Measurements from ENCODE around the gene PDE6G.

PDE6G gene

DNA sequence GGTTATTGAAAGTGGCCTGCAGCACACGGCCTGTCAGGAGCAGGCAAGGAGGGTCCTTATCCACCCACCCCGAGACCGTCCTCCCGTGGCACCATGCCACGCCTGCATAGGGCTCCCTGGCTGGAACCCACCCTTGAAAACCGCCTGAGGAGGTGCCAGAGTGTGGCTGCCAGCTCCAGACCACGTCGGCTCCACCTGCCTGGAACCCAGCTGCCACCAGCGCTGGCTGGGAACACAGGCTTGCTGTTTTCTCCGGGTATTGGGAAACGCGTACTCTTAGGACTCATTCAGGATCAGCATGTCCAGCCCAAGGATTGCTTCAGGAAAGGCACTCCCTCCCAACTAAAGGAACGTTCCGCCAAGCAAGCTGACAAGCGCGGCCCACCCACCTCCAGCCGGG lies 20.6 kb upstream of the PDE6G start:
- no peak for TF ChIP-seq ZBTB7A (IDR thresholded peaks at IDR 0.05; ENCODE audit: low read depth)
- TF ChIP-seq TCF12 (IDR thresholded peaks at IDR 0.05; ENCODE audit: low read depth): no peak
- TF ChIP-seq EP300 (IDR thresholded peaks at IDR 0.05; ENCODE audit: borderline replicate concordance): no peak
- TF ChIP-seq YY1 (IDR thresholded peaks at IDR 0.05; ENCODE audit: low read depth): no peak
- TF ChIP-seq REST (IDR thresholded peaks at IDR 0.05; ENCODE audit: low read depth): no peak
- TF ChIP-seq RAD21 (IDR thresholded peaks at IDR 0.05; ENCODE audit: low read depth): no peak
- no peak for TF ChIP-seq NFIC (IDR thresholded peaks at IDR 0.05)
- TF ChIP-seq MAX (IDR thresholded peaks at IDR 0.05): no peak
- no peak for TF ChIP-seq CEBPB (IDR thresholded peaks at IDR 0.05)
- TF ChIP-seq USF1 (IDR thresholded peaks at IDR 0.05): no peak
- no peak for TF ChIP-seq TEAD4 (IDR thresholded peaks at IDR 0.05)
- TF ChIP-seq EGR1 (IDR thresholded peaks at IDR 0.05): no peak
- no peak for TF ChIP-seq FOXM1 (IDR thresholded peaks at IDR 0.05; ENCODE audit: borderline replicate concordance, low read depth)
- TF ChIP-seq CREB1 (IDR thresholded peaks at IDR 0.05; ENCODE audit: low read depth): no peak
- no peak for TF ChIP-seq TAF1 (IDR thresholded peaks at IDR 0.05; ENCODE audit: low read depth)

DNA sequence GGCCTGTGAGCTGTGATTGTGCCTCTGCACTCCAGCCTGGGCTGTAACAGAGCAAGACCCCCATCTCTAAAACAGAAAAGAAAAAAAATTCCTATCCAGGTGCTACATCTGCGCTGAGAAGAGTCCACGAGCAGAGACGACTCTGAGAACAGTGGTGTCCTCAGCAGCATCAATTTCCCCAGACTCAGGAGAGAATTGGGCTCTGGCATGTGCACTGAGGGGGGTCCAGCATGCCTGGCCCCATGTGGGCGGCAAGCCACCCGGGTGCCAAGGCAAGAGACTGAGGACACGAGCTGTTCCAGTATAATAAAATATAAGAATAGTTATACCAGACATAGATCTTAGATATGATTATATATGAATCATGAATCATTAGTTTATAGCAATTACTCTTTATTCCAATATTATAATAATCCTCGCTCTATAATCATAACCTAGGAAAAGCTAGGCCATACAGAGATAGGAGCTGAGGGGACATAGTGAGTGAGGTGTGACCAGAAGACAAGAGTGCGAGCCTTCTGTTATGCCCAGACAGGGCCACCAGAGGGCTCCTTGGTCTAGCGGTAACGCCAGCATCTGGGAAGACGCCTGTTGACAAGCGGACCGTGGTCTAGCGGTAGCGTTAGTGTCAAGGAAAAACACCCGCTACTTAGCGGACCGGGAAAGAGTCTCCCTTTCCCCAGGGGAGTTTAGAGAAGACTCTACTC lies 19.3 kb upstream of the PDE6G start:
- peak; percentile 49 for TF ChIP-seq RAD21 (IDR thresholded peaks at IDR 0.05; ENCODE audit: low read depth)

DNA sequence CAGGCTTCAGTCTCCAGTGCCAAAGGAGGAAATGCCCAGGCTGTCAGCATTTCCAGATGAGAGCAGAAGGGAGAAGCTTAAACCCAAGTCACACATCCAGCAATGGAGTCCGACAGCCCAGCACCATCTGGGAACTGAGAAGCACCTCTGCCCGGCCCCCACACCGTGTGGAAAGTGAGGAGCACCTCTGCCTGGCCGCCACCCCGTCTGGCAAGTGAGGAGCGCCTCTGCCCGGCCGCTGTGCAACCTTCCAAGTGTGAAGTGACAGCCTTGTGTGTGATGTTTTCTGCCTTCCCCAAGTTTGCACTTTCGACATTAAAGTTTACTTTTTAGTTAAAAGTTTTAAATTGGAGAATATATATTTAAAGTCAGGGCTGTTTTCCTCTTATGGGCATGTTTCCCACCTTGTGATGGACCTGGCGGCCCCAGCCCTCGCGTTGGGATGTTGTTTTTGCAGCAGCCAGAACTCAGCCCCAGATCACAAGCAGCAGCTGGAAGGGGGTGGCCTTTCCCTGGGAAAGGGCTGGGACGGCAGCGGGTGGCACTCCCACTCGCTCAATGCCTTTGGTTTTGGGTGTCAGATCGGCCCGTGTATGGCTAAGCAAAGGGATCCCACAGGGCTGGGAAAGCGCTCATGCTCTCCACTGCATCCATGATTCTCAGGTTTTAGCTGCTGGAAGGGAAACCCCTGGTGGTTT lies 17.4 kb upstream of the PDE6G start:
- TF ChIP-seq EGR1 (IDR thresholded peaks at IDR 0.05) (no peak), FOXM1 (IDR thresholded peaks at IDR 0.05; ENCODE audit: borderline replicate concordance, low read depth) (no peak), REST (IDR thresholded peaks at IDR 0.05; ENCODE audit: low read depth) (no peak), CREB1 (IDR thresholded peaks at IDR 0.05; ENCODE audit: low read depth) (no peak), USF1 (IDR thresholded peaks at IDR 0.05) (no peak), MAX (IDR thresholded peaks at IDR 0.05) (no peak), TAF1 (IDR thresholded peaks at IDR 0.05; ENCODE audit: low read depth) (no peak), CEBPB (IDR thresholded peaks at IDR 0.05) (no peak), EP300 (IDR thresholded peaks at IDR 0.05; ENCODE audit: borderline replicate concordance) (no peak), RAD21 (IDR thresholded peaks at IDR 0.05; ENCODE audit: low read depth) (no peak), YY1 (IDR thresholded peaks at IDR 0.05; ENCODE audit: low read depth) (no peak), NFIC (IDR thresholded peaks at IDR 0.05) (no peak), TCF12 (IDR thresholded peaks at IDR 0.05; ENCODE audit: low read depth) (no peak), TEAD4 (IDR thresholded peaks at IDR 0.05) (no peak), ZBTB7A (IDR thresholded peaks at IDR 0.05; ENCODE audit: low read depth) (no peak)

DNA sequence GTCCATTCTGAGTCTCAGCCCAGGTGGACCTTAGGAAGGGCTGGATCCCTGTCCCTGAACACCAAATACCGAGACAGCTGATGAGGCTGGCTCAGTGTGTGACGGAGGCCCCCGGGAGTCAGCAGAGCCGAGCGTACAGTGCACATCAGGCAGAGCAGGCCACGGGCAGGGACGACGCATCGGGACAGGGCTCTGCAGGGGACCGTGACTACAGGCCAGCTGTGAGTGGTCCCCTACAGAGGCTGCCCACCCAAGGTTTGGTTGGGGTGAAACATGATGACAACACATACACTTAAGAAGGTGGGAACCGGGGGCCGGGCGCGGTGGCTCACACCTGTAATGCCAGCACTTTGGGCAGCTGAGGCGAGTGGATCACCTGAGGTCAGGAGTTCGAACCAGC lies 16.6 kb upstream of the PDE6G start:
- no peak for TF ChIP-seq NFIC (IDR thresholded peaks at IDR 0.05)
- TF ChIP-seq TAF1 (IDR thresholded peaks at IDR 0.05; ENCODE audit: low read depth): no peak
- no peak for TF ChIP-seq ZBTB7A (IDR thresholded peaks at IDR 0.05; ENCODE audit: low read depth)
- no peak for TF ChIP-seq EP300 (IDR thresholded peaks at IDR 0.05; ENCODE audit: borderline replicate concordance)
- no peak for TF ChIP-seq FOXM1 (IDR thresholded peaks at IDR 0.05; ENCODE audit: borderline replicate concordance, low read depth)

GRCh38 chr17:81672504-81672903 lies 16.2 kb upstream of the PDE6G start:
- TF ChIP-seq TAF1 (IDR thresholded peaks at IDR 0.05; ENCODE audit: low read depth): no peak
- TF ChIP-seq USF1 (IDR thresholded peaks at IDR 0.05): no peak
- TF ChIP-seq RAD21 (IDR thresholded peaks at IDR 0.05; ENCODE audit: low read depth): no peak
- no peak for TF ChIP-seq EP300 (IDR thresholded peaks at IDR 0.05; ENCODE audit: borderline replicate concordance)
- TF ChIP-seq EGR1 (IDR thresholded peaks at IDR 0.05): no peak
- TF ChIP-seq TEAD4 (IDR thresholded peaks at IDR 0.05): no peak
- no peak for TF ChIP-seq CEBPB (IDR thresholded peaks at IDR 0.05)
- no peak for TF ChIP-seq NFIC (IDR thresholded peaks at IDR 0.05)
- TF ChIP-seq YY1 (IDR thresholded peaks at IDR 0.05; ENCODE audit: low read depth): no peak
- no peak for TF ChIP-seq TCF12 (IDR thresholded peaks at IDR 0.05; ENCODE audit: low read depth)
- TF ChIP-seq MAX (IDR thresholded peaks at IDR 0.05): no peak
- TF ChIP-seq CREB1 (IDR thresholded peaks at IDR 0.05; ENCODE audit: low read depth): no peak
- TF ChIP-seq FOXM1 (IDR thresholded peaks at IDR 0.05; ENCODE audit: borderline replicate concordance, low read depth): no peak
- no peak for TF ChIP-seq REST (IDR thresholded peaks at IDR 0.05; ENCODE audit: low read depth)
